NCI-H226 (cell line): ENCODE measurements around the gene C10orf120.

ENCODE experiments used
- DNase-seq: peaks from one replicate; pipeline ENCODE4 v3.0.0-alpha.2; 2015

C10orf120 gene

DNA sequence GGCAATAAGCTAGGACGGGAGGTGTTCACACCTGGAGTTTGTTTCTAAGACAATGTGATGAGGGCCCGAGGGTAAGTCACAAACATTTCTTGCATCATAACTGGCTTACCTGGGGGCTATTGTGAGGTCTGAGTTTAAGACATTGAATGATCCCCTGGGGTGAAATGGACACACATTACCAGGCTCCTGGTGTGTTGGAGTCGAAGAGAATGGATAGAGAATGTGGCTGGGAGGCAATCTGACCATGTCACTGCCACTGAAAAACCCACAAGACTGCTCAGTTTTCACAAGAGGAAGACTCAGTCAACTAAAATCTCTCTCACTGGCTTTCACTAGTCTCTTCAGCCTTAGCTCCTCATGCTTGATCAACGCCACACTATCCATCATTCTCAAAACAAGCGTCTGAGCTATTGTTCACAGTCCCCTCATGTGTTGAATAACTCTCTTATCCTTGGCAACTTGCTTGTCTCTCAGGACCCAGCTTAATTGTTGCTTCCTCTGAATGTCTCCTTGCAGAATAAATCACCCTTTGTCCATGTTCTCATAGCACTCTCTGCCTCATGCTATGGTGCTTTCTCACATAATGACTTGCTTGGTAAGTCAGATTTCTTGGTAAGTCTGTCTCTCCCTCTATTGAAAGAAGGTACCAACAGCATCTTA, at the start of gene C10orf120:
Gene C10orf120 (minus strand): TSS at position 51 of the 660 bp plus-strand sequence. CDS start 56 bp downstream, outside the sequence.
- no peak for DNase-seq

DNA sequence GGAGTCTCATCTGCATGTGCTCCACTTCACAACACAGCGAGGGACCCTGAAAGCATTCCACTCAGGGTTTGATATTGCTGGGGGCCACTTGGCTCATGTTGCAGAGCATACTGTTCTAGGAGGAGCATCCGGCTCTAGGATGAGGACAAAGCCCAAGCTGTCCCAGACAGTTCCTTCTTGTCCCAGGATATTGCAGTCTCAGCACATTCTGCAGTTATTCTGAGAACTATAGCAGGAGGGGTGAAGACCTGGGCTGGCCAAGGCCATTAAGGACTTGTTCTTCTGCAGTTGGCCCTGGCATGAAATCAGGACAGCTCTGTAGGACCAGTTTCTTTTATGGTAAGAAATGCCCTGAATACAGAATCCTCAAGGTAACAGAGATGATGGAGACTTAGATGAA, 48.9 kb upstream of the C10orf120 start:
- no peak for DNase-seq

DNA sequence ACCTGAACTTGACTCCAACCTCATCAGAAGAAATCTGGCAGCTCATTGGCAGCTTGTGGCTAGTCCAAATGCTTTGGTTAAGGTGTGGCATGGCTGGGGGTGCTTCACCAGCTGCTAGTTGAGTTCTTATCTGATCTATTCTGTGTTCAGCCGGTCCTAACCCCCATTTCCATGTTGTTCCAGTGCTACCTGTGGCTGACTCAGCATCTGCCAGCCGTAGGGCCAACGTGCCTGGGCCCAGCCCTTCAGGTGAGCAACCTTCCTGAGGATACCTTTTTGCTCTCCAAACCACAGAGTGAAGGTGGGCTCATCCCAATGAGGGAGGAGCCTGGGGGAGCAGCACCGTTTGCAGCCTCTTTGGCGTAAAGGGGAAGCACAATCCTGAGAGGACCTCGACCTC, 46.8 kb upstream of the C10orf120 start:
- no peak for DNase-seq

DNA sequence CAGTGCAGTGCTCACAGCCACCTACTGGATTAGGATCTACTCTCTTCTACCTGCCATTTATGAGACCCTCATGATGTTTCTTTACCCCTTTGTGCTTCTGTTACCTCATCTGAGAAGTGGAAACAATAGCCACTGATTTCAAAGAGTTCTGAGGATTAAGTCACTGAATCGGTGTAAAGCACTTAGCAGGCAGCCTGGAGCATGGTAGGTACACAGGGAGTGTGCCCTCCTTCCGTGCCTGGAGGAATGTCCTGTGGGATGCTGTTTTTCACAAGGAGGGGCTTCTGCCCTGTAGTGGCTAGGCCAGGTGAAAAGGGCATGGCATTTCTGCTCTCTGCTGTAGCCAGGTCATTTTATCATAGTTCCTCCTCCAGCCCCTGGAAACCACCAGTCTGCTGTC, 44.6 kb upstream of the C10orf120 start:
- DNase-seq = no peak

DNA sequence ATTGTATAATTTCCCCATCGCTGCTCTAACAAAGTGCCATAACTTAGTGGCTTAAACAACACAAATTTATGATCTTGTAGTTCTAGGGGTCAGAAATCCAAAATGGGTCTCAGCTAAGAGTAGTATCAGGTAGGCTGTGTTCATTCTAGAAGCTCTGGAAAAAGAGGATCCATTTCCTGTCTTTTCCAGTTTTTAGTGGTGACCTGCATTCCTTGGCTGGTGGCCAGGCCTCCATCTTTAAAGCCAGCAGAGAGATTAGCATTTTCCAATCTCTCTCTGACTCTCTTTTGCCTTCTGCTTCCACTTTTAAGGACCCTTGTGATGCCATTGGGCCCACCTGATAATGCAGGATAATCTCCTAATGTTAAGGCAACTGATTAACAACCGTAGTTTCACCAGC, 41.0 kb upstream of the C10orf120 start:
- DNase-seq = no peak

DNA sequence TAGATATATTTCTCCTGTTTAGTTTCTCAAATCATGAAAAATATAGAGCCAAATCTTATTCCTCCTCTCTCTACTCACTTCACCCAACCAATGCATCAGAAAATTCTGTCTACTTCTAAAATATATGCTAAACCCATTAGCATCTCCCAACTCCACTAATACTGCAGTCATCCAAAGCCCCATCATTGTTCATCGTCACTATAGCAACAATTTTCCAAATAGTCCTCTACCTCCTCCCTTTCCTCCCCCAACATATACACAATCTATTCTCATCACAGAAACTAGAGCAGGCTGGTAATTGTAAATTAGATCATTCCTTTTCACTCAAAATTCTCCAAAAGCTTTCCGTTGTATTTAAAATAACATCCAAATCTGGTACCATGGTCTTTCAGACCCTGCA, 38.4 kb upstream of the C10orf120 start:
- no peak for DNase-seq

DNA sequence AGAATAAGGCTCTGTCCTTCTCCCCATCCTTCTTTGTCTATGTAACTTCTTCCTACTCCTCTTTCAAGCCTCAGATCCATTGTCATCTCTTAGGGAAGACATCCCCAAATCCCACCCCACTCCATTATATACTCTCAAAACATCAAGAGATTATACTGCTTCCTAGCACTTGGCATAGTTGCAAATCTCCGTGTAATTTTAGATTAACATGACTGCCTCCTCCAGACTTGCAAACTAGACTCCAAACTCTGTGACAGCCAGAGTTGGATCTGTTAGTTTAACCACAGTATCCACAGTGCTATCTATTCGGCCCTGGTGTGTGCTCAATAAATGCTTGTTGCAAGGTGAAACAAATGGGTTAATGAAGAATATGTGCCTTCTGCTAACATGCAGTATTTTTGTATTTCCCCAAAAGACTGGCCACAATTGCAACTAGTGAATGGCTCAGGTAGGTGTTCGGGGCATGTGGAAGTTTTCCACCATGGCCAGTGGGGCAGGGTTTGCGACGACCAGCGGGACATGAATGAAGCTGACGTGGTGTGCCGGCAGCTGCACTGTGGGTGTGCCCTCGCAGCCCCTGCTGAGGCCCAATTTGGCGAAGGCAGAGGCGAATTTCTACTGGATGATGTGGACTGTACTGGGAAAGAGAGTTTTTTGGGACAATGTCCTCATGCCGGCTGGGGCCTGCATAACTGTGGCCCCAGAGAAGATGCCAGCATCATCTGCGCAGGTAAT, 34.5 kb upstream of the C10orf120 start:
- DNase-seq = no peak

DNA sequence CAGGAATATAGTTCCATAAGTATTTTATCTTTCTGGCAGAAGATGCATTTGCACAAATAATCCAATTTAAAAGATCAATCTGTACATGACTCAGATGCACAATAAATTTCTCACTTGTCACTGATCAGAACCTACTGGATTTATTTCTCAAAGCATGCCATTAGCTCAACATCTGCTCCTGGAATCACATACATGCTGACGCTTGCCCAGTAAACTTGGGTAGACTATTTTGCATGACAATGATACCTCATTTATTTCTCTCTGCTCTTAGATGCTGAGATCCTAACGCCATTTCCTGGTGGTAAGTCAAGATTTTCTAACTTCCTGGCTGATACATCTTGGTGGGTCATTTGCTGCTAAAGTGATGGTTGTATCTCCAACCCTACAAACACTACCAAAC, 33.8 kb upstream of the C10orf120 start:
- no peak for DNase-seq

DNA sequence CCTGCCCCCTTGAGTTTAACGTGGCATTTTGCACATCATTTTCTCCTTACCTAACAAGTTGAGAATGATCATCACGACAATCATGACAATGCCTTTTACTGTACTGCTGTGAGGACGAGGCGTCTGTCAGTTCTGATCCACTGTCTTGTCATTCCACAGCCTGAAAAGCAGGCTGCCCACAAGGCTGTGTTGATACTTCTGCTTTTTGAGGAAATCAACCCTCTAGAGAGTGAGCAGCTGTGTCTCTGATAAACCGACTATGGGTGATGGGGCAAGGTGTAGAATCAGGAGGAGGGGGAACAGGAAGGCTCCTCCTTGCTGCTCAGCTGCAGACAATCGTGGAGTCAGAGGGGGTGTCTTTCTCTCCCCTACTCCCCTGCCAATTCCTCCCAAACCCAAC, 30.6 kb upstream of the C10orf120 start:
- no peak for DNase-seq

DNA sequence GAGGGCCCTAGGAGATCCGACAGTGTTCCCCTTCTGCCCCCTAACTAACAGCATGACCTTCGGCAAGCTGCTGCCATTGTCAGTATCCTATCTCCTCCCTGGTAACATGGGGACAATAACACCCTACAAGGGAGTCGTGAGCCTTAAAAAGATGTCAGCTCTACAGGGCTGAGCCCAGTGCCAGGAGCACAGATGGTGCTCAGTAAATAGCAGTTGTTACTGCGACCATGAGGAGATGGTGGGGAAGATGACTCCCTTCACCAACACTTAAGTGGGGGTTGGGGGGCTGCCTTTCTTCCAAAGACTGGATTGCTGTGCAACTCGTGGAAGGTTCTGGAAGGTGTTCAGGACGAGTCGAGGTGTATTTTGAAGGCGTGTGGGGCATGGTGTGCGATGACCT, 29.5 kb upstream of the C10orf120 start:
- no peak for DNase-seq

DNA sequence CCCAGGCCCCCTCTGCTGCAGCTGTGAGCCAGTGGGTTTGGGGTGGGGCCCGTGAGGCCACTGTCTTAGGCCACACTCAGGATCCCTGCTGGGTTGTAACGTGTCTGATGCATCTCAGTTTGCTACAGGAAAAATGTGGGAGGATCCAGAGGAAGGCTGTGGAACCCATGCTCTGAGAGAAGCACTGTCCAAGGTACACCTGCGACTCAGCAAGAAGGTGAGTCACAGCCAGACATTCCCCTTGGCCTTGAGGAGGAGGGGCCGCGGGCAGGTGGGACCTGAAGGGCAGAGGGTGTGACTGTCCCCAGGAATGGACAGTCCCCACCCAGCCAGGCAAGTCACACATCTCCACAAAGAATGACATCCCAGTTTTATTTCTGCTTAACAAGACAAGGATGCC, 27.8 kb upstream of the C10orf120 start:
- no peak for DNase-seq

DNA sequence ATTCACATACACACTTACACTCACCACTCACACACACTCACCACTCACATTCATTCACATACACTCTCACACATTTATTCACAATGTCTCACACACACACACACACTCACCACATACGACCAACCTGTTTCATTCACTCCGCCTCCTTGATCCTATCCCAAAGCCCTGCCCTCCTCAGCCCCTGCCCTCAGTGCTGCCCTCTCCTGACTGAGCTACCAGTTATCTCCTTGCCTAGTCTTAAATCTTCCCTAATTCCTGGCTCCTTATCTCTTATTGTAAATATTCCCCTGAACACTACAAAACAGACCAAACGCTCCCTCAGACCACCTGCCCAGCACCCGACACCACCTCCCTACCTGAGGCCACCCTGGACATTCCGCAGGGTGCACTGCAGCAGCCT, 26.1 kb upstream of the C10orf120 start:
- DNase-seq = no peak

DNA sequence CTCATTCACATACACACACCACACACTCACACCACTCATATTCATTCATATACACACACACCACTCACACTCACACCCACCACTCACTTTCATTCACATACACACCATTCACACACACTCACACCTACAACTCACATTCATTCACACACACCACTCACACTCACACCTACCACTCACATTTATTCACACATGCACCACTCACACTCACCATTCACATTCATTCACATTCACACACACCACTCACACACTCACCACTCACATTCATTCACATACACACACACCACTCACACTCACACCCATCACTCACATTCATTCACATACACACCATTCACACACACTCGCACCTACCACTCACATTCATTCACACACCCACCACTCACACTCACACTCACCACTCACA, 25.4 kb upstream of the C10orf120 start:
- DNase-seq = no peak

DNA sequence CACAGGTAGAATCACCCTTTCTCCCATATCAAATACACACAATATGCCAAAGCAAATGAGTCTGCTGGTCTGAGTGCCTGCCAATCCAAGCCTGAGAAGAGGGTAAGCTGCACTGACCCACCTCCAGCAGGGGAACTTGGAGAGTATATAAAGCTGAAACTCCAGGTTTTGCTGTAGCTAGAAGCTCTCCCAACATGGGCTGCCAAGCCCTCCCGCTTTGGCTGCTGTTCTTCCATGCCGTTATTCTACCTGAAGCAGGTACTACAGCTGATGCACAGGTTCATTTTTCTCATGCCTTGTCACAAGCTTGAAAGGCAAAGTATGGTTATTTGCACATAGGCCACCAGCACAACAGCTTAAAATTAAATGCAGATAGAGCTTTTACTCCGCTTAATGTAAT, 21.5 kb upstream of the C10orf120 start:
- no peak for DNase-seq

DNA sequence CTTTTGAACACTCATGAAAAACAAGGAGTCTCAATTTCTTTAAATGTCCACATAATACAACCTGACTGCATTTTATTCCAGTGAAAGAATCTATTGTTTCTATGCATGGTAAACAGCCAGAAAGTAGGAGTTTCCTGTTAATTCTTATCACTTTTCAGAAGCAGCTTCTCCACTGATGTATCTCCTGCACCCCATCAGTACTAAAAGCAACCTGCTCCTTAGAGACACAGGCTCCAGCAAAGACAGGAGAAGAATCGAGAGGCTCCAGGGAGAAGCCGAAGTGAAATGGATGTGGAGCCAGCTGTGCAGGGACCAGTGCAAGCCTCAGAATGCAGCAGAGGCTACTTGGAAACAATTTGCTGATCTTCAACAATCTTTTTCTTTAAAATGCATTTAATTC, 16.4 kb upstream of the C10orf120 start:
- no peak for DNase-seq

DNA sequence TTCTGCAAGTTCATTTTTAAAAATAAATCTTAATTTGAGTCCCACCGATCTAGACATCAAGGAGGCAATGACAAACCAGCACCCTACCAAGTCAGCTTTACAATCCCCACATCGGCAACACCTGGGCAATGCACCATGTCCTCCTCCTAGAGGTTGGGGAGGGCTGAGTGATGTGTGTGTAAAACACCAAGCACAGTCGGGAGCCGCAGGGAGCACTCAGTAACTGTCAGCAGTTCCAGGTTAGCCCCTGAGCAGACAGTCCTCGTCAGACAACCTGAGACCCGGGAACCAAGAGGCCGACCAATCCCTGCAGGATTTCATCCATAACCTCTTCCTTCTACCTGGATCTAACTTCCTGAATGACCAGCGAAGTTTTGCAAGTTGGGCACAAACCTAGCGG, 15.9 kb upstream of the C10orf120 start:
- no peak for DNase-seq

DNA sequence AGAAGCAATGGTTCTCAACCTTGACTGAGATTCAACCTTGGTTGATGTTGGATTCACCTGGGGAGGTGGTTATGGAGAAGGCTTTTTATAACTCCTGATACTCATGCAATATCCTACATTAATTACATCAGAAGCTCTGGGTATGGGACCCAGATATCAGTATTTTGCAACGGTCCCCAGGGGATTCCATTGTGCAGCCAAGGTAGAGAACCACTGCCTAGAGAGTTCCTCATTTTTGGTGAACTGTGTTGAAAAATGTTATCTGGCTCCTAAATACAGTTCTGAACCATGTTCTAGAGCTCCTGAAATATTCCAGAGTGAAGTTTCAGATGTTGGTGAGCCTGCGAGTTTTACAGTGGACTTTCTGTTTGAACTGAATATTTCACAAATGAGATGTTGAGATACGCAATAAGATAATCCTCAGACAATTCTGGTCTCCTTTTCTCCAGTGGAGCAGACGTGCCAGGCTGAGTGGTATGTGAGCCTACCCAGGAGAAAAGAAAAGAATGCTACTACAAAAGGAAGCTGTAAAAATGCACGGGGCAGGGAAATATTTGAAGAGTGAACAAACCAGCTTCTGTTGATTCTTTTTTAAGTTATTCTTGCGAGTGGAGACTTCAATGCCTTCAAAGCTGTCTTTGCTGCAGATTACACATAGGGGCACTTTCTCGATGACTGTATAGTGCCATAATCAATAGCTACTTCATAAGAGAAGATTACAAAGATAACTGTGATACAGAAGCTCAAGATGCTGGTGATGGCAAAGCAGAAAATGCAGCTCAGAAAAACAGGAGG, 13.6 kb upstream of the C10orf120 start:
- DNase-seq = no peak

DNA sequence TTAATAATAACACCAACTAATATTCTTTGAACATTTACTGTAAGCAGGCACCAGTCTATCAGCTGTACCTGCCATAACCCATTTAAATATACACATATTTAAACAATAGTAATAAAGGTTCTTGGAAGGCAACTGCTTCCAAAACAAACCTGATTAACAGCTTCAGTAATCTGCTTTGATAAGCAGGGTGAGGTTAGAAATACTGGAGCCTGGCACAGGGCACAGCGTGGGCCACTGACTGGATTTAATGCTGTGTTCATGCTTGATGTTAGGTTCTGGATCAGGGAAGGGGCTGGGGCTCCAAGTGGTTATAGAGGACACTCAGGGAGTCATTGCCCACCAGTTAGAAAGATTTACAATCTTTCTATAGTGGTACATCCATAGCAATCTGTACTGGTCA, 10.9 kb upstream of the C10orf120 start:
- no peak for DNase-seq

DNA sequence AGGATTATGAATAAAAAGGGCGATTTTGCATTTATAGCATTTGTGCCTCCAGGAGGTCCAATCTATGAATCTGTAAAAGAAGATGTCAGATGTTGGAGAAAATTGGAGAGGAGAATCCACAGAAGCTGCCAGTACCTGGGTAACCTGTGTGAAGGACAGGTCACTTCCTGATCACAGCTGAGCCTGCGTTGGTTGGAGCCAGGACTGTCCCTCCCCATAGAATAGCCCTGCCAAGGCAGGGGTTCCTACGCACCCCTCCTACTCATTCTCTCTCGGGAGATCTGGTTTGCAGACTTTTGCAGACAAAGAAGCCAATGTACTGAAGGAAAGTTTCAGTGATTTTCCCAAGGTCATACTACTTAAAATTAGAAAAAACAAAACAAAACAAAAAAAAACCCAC, 10.3 kb upstream of the C10orf120 start:
- no peak for DNase-seq

DNA sequence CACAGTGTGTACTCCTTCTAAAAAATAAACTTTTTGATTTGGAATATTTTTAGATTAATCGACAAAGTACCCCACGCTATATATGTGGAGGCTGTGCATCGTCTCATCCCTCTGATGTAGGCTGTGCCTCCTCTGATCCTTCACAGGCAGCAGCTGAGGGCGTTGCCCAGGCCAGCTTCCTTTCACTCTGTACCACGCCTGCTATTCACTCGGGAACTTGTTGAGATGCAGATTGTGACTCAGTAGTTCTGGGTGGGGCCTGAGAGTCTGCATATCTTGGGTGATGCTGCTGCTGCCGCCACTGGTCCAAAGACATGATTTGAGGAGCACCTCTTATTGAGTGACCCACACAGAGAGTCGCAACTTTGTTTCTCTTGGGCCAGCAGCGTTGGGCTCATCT, 7.9 kb upstream of the C10orf120 start:
- DNase-seq = no peak

DNA sequence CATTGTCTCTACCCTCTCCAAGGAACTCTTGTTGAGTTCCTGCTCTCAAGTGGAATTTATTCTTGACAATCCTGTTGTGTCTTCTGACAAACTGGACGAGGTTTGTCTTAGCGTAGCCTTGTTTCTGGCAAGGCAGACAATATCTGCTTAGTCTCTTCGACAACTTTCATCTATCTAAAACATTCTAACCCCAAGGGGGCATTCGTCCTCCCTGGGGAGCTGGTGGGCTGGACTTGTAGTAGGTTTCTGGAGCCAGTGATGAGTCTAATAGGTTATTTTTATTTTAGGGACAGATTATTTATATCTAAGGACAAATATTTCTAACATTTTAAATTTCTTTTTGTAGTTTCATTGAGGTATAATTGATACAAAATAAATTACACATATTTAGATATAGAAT, 7.3 kb upstream of the C10orf120 start:
- no peak for DNase-seq

DNA sequence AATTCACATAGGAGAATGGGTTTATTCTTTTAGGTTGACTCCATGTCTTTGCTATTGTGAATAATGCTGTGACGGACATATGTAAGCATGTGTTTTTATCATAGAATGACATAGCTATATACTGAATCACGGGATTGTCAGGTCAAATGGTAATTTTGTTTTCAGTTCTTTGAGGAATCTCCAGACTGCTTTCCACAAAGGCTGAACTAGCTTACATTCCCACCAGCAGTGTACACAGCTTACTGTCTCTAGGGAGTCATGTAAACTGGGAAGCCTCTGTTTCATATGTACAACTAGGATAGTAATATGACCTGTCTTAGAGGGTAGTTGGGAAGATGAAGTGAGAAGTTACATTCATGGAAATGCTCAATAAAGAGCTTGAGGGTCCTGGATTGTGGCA, 6.8 kb upstream of the C10orf120 start:
- no peak for DNase-seq

DNA sequence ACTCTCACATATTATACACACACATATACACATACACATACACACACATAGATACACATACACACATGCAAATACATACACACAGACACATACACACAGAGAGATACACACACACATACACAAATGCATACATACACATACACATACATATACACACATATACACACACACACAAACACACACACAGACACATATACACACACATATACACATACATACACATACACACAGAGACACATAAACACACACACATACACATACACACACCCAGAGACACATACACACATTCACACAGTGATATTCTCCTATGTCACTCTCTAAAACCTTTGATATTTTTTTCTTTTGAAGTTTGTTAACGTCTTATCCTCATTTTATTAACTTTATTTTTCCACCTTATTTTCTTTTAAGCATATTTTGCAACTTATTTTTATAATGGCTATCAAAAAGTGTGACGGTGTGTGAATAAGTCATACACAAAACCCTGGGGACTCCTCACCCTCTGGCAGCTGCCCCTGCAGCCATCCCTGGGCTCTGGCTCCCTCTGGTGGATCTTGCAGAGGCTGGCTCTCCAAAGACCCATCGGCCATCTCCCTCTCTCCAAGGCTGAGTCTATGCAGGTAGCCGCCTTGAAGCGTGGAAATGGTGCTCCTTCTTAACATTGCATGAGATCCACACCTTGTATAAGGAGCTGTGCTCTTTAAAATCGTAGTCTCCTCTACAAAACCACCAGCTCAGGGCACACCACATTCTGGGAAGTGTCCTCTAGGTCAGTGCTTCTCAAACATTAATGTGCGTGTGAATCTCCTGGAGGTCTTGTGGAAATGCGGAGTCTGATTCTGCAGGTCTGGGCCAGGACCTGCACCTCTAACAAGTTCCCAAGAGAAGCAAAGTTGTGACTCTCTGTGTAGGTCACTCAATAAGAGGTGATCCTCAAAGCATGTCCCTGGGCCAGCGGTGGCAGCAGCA, 4.1 kb upstream of the C10orf120 start:
- DNase-seq = peak; percentile 5
